CMK (cell line): ENCODE data around the gene PLEKHM3.
"Not testable (repeated sequence)": the region's sequence is repeated elsewhere in the genome, so short reads cannot be mapped to it uniquely, and the experiment has no call there.

Experiments used
- DNase-seq: peaks from one replicate; pipeline ENCODE4 v3.0.0-alpha.2; 2010; ENCODE audit warnings: low read depth

PLEKHM3 gene

GRCh38 chr2:208037564-208038487 is 12.5 kb upstream of the PLEKHM3 start:
- no peak for DNase-seq

- no peak for DNase-seq
These were observed 11.0 kb upstream of the PLEKHM3 start for GRCh38 chr2:208036357-208036756.

GRCh38 chr2:208034503-208035140 is 9.3 kb upstream of the PLEKHM3 start:
- DNase-seq, result no peak

GRCh38 chr2:208033701-208034502 is 8.6 kb upstream of the PLEKHM3 start:
- no peak for DNase-seq

GRCh38 chr2:208031608-208032019 is 6.3 kb upstream of the PLEKHM3 start:
- DNase-seq, result no peak

- no peak for DNase-seq
These were observed 472 bp upstream of the PLEKHM3 start for GRCh38 chr2:208025814-208026184.

GRCh38 chr2:208024091-208024490 is 1.2 kb downstream of the PLEKHM3 start:
- DNase-seq, result no peak

GRCh38 chr2:208020253-208020652 is 5.1 kb downstream of the PLEKHM3 start:
- no peak for DNase-seq

- DNase-seq, result not testable (repeated sequence)
These were observed 7.1 kb downstream of the PLEKHM3 start for GRCh38 chr2:208018124-208018712.

- DNase-seq, result peak; percentile 52
These were observed 7.6 kb downstream of the PLEKHM3 start for GRCh38 chr2:208017721-208018120.

- no peak for DNase-seq
These were observed 9.9 kb downstream of the PLEKHM3 start for GRCh38 chr2:208015475-208015874.

- no peak for DNase-seq
These were observed 11.8 kb downstream of the PLEKHM3 start for GRCh38 chr2:208013285-208014178.

- DNase-seq, result no peak
These were observed 12.9 kb downstream of the PLEKHM3 start for GRCh38 chr2:208012449-208012848.

- DNase-seq, result no peak
These were observed 14.8 kb downstream of the PLEKHM3 start for GRCh38 chr2:208010506-208010905.

GRCh38 chr2:208006833-208007232 is 18.5 kb downstream of the PLEKHM3 start:
- no peak for DNase-seq

- DNase-seq, result no peak
These were observed 19.0 kb downstream of the PLEKHM3 start for GRCh38 chr2:208006337-208006736.

GRCh38 chr2:208001924-208002323 is 23.4 kb downstream of the PLEKHM3 start:
- no peak for DNase-seq

- no peak for DNase-seq
These were observed 24.5 kb downstream of the PLEKHM3 start for GRCh38 chr2:208000701-208001395.

- DNase-seq, result no peak
These were observed 28.5 kb downstream of the PLEKHM3 start for GRCh38 chr2:207996848-207997247.

- no peak for DNase-seq
These were observed 29.4 kb downstream of the PLEKHM3 start for GRCh38 chr2:207995887-207996286.
